HG03565 (cell line): ENCODE data around the gene TEDC1.

Experiments
- ATAC-seq: cut with Tn5 transposase; IDR thresholded peaks from one replicate; pipeline ENCODE4 v1.9.1; 2021; ENCODE audit warnings: mild to moderate bottlenecking, moderate library complexity; ENCODE audit not compliant: unreplicated experiment

The TEDC1 gene

DNA sequence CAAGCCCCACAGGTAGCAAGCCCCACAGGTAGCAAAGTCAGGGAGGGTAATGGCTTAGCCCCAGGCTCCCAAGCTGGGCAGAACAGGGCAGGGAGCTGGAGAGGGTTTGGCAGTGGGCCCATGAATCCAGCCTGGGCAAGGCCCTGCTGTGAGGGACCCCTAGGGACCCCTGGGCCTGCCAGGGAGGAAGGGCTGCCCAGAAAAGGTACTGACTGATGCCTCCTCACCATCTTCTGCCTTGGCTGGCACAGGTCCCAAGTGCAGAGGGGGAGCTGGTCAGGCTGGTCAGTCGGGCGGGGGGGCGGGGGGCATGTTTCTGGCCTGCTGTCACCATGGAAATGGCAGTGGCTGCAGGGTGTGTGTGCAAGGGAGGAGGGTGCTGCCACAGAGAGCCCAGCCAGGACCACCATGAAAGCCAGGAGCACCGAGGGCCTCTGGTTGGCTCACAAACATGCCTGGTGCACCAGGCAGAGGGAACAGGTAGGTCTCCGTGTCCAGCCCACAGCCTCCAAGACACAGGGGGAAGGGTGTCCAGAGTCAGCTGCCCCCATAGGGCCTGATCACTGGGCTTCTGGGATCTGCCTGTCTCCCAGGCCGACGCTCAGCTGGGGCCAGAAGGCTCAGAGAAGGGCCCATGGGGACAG is 17.9 kb upstream of the TEDC1 start:
- no peak for ATAC-seq

DNA sequence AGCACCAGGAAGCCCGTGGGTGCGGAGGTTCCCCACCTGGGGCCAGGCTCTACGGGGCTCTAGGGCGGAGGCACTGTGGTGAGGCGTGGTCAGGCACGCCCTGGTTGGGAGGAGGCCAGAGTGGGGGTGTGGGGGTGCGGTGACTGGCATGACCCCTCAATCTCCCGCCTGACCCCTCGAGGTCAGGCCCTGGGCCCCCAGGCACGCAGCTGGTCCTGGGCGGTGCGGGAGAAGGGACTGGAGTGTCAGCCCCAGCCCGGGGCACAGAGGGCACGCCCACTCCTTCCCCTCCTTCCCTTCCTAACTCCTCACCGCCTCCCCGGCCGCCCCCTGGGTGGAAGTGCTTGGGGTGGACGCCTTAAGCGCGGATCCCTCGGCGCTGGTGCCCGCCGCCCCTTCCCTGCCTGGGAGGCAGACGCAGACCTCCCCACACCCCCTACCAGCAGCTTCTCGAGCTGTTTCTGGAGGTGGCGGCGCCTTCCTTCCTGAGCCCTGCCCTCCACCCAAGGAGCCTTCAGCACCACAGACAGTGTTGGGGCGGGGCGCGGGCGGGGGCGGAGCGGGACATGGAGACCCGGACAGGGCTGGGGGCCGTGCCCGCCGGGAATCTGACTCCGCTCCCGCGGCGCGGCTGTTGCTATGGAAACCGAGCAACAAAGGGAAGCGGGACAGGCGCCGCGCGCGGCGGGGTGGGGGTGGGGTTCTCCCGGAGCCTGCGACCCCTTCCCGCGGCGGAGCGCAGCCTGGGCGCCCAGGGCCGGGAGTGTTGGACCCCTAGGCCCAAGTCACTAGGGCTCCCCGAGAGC is 17.2 kb upstream of the TEDC1 start:
- ATAC-seq, result no peak

DNA sequence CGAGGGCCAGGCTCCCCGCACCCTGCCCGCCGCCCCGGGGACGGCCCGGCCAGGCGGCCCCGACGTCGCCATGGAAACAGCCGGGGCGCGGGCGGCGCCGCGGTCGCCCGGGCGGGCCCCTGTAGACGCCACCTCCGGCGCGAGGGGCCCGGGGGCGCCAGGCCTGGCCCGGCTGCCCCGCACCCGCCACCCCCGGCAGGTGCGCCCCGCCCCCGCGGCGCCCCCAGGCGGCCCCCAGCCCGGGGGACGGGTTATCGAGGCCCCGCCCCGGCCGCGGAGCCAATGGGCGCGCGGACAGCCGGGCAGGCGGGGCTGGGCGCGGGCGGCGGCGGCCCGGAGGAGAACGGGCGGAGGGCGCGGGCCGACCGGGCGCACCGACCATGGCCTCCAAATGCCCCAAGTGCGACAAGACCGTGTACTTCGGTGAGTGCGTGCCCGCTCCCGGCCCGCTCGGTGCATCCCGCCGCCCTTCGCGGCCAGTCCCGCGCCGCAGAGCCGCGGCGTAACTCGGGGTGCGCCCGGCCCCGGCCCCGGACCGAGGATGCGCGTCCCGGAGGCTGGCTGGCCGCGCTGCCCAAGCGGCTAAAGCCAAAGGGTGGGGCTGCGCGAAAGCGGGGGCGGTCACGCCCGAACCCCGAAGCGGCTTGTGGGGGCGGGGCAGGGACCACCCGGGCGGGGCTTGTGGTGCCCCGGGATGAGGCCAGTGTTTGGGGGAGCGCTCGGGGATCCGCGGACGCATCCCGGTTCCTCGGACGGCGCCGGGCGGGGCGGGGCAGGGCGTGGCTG is 16.4 kb upstream of the TEDC1 start, which contains the start of gene CRIP2:
TSS of gene CRIP2 (plus strand) at position 339 of the 786 bp plus-strand sequence. CDS start at position 381, 42 bp downstream.
- no peak for ATAC-seq

DNA sequence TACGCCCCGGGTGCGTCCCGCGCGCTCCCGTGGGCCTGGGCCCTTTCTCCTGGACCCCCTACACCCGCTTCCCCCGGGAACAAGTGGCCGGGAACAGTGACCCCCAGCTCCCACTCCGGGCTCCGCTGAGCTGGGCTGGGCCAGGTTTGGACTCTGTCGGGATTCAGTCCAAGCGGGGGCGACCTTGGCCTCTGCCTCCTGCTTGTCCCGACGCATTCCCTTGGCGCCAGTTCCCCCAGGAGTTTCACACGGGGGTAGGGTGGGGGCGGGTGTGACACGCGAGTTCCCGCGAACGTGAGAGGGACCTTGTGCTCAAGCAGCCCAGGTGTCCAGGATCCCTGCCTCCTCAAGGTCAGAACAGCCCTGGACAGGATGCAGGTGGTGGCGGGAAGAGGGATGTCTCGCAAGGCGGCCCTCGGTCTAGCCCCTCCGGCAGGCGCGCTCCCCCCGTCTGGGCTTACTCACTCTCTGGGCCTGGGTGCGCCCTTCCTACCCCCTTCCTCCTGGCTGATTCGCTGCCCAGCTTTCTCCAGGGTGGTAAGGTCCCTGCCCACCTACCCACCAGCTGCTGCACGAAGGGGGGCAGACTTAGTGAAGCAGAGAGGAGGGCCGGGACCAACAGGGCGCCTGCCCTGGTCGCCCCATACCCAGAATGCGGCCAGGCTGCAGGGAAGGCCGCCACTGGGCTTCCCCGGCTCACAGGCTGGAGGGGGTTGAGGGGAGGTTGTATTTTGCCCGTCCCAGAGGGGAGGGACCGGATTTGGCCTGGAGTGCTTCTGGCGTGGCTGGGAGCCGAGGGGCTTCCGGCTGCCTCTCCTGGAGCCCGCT is 15.6 kb upstream of the TEDC1 start:
- ATAC-seq, result no peak

DNA sequence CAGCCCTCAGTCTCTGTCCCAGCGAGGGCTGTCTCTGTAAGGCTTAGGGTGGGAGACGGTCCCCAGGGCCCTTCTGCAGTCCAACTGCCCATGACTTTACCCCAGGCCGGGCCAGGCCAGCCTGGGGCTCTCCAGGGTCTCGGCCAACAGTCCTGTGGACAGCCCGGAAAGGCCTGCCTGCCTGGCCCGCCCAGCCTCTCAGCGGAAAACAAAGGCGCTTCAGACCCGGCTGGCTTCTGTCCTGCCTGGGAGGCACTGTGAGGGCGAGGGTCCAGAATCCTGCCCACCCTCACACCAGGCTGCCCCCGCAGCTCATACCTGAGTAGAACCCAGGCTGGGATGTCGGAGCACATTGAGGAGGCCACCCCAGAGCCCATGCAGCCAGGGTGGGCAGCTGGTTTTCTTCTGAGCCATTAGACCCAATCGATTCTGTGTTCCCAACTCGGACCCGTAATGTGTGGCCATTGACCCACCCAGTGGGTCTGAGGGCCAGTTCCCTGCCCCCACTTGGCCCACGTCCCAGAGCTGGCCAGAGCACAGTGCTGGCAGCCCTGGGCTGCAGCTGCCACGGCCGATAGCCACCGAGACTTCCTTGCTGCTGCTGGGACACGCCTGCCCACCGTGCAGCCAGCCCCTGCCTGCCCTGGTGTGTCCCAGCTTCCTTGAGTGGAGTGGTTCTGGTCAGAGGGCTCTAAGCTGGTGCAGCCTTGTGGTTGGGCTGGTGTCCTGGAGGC is 14.8 kb upstream of the TEDC1 start:
- ATAC-seq, result no peak

DNA sequence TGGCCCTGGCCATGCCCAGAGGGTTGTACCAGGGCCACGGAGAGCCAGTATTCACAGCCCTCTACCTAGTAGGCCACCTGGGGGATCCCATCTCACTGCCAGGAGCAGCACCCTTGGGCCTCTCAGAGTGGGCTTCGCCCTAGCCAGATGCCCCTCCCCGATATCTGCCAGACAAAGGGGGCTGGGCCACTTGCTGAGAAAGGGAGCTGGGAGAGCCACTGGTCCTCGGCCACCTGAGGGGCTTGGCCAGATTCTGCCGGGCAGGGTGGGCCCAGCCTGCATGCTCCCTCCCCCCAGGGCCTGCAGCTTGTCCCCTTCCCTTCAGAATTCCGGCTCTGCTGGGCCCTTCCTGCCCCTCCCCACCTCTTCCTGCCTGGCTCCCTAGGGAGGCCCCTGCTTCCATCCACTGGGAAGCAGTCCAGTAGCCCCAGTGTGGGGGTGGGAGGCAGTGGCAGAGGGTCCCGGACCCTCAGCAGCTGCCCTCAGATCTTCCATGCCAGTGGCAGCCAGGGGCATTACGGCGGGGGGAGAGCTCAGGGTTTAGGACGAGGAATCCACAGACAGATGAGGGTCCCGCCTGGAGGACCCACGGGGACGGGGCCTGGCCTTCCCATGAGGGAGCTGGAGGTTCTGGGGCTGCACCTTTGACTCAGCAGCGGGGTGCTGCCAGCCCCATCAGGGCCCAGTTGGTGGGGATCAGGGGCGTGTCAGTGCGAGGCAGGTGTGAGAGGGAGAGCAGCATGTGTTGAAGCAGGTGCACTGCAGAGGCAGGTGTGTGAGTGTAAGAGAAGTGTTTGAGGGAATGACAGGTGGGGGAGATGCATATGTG is 14.0 kb upstream of the TEDC1 start:
- no peak for ATAC-seq

DNA sequence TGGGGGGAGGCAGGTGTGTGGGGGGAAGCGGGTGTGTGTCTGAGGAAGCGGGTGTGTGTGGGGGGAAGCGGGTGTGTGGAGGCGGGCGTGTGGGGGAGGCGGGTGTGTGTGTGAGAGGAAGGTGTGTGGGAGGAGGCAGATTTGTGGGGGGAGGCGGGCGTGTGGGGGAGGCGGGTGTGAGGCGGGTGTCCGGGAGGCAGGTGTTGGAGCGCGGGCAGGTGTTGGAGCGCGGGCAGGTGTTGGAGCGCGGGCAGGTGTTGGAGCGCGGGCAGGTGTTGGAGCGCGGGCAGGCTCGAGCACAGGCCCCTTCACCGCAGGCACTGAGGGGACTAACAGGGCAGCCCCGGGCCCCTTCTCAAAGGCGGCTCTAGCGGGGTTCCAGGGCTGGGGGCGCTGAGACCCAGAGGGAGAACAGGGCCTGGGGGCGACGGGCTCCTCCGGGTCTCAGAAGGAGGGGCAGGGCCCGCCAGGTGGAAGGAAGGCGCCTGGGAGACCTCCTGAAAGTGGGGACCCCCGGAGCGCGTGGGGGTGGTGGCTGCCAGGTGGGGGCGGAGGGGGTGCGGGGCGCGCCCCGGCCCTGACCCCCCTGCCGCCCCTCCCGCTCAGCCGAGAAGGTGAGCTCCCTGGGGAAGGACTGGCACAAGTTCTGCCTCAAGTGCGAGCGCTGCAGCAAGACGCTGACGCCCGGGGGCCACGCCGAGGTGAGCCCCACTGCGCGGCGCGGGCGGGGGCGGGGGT is 13.2 kb upstream of the TEDC1 start:
- no peak for ATAC-seq

DNA sequence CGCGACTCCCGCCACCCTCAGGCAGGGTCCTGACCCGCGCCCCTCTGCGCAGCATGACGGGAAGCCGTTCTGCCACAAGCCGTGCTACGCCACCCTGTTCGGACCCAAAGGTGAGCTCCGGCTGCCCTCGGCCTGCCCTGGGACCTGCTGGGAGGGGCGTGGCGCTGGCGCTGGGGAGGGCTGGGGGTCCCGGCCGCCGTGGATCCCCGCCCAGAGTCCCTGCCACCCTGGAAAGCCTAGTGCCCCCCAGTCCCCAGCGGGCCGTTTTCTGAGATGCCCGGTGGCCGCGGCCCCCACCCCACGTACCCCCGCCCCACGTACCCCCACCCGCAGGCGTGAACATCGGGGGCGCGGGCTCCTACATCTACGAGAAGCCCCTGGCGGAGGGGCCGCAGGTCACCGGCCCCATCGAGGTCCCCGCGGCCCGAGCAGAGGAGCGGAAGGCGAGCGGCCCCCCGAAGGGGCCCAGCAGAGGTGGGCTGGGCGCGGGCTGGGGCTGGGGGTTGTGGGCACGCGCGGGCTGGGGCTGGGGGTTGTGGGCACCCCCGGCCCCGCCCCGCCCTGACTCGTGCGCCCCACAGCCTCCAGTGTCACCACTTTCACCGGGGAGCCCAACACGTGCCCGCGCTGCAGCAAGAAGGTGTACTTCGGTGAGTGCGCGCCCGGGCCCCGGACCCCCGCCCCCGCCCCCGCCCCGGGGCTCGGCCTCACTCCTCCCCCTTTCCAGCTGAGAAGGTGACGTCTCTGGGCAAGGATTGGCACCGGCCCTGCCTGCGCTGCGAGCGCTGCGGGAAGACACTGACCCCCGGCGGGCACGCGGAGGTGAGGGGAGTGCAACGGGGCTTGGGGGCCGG is 12.4 kb upstream of the TEDC1 start:
- no peak for ATAC-seq

DNA sequence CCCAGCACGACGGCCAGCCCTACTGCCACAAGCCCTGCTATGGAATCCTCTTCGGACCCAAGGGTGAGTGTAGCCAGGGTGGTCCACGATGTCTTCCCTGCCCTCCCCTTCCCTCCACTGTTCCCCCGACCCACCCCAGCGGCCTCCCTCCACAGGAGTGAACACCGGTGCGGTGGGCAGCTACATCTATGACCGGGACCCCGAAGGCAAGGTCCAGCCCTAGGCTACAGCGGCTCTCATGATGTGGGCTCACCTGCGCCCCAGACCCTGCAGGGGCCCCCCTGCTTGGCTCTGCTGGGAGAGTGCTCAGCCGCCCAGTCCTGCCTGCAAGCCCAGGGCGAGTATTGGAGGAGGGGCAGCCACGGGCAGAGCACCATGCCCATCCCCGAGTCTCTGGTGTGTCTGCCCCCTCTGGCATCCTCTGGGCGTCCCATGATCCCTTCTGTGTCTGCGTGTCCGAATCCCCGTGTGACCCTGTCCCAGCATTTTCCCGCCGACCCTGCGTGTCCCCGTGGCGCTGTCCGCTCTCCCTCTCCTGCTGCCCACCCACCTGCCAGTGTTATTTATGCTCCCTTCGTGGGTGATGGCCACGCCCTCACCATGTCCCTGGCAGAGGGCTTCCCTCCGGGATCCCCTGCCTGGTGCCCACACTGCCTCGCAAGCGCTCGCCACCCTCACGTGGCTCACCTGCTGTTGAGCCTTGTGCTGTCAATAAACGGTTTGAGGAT is 11.5 kb upstream of the TEDC1 start:
- no peak for ATAC-seq

DNA sequence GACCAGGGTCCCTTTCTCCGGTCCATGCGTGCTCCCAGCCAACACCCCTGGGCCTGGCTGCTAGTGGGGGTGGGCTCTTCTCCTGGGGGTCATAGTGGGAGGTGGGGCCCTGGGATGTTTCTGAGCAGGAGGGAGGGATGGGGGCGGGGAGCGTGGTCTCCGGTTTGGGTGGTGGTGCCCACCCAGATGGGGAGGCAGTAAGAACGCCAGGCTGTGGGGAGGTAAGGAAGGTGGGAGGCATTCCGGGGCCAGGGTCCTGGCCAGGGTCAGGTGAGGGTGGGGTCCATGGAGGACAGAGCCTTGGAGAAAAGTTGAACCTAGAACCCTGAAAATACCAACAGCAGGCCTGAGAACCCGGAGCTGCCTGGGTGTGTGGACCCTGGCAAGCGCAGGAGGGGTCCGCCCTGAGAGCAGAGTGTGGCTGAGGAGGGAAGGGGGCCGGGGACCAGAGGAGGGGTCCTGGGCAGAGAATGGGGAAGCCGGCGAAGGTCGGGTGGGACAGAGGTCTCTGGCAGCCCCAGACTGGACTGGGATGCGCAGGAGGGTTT is 10.8 kb upstream of the TEDC1 start:
- ATAC-seq, result no peak

DNA sequence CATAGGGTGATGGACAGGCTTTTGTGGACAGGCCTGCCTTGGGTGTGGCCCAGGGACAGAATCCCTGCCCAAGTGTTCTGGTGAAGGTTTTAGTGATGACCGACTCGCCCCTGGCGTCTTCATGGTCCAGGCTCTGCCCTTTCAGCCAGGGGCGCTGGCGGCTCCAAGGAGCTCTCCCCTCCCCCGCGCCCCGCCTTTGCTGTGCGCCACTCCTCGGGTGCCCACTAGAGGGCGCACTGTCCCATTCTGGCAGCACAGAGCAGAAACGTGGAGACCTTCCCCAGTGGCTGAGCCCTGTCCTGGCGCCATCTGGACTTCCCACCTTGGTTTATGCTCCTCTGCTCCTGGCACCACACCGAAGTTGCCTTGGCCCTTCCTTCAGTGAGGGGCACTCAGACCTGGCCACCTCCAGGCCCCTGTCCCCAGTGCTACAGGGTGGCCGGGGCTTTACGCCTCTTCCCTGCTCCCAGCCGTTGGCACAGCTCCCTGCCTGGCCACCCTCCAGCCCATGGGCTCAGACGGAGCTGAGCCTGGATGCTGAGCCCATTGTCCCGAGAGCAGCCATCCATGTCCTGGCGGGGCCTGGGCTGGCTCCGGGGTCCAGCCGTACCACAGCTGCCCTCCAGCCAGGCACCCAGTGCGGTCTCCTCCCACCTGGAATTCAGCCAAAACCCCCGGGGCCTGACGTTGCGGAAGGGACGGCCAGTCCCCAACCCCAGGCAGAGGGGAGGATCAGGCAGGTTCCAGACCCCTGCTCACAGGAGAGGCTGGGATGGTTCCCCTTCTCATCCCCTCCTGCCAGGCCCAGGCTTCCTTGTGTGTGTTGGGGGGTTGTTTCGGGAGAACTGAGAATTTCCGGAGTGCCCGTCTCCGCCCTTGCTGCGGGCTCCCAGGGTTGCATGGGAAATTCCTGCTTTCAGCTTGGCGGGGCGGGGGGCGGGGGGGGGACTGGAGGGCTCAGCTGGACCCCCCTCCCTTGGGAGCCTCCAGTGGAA is 9.9 kb upstream of the TEDC1 start:
- peak; percentile 38 for ATAC-seq

DNA sequence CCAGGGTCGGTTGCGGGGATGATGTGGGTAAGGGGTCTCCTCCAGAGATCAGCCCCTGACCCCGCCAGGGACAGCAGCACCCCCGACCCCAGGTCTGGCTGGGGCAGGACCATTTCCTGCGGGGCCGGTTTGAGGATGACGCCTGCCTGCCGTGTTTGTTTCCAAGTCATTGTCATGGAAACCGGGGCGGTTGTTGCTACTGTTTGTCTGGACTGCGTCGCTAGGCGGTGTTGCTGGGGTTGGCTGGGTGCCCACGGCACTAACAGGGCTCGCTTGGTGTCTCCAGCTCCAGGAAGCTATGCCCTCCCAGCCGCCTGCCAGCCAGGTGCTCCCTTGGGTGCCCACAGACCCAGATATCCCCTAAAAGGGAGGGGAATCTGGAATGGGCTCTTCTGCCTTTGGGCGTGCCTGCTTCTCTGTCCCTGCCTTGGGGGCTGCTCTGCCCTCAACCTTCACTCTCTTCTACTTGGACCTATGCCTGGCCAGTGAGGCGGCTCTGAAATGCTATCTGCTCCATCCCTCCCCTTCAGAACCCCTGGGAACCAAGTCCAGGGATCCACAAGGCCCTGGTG is 9.1 kb upstream of the TEDC1 start:
- ATAC-seq, result peak; percentile 37

DNA sequence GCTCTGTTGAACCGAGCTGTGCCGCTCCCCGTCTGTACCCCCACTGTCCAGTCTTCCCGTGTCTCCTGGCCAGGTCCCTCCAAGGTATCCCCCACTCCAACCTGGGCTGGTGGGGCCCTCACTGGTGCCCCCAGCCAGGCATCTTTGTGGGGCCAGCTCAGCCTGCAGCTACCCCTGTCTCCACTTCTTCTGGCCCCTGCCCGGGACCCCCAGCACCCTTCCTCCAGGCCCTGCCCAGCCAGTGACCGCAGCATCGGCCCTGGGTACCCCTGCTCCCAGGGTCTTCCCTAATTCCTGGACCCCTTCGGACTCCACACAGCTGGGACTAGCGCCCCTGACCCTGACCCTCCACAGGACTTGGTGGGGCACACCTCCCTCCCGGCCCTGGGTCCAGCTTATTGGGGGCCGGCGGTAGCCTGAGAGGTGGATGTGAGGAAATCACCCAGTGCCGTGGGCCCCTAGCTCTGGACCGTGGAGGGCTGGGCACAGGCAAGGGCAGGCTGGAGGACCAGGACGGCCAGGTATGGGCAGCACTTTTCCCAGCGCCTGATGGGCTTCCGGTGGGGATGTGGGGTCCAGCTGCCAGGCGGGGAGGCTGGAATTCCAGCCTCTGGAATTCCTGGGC is 8.4 kb upstream of the TEDC1 start:
- no peak for ATAC-seq

DNA sequence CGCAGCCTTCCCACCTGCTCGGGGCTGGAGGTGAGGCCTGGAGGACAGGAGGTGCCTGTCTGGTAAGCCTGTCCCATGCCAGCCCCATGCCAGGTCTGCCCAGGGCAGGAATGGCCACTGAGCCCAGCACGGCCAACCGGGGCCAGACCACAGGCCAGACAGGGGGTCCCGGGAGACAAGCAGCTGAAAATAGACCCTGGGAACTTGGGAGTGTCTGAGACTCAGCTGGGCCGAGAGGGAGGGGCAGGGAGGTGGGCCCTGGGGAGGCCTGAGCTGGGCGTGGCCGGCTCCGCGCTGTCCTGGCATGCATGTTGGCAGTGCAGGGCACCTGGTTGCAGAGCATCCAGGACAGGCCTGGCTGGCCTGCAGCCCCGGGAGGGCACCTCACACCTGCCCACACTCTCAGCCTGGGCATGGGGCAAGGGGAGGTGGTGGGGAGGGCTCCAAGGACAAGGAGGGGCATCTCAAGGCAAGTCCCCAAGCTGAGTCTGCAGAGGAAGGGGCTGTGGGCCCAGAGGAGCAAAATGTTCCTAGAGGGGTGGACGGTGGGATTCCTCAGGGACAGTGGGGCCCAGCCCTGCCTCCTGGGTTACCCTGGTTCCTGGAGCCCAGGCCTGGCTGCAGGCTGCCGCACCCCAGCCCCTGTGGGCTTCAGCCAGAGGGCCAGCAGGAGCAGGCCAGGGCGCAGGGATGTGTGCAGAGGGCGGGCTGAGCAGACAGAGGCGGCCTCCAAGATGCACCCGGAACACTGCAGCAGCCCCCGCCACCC is 7.6 kb upstream of the TEDC1 start:
- no peak for ATAC-seq
